PC-9 (cell line): Measurements from ENCODE around the gene LAMTOR2. TPM values are rescaled to one million over a fixed set of nuclear protein-coding genes. Genes with fewer than 3 reads are reported as not detected.

Experiments used
- BruUV-seq: library from RNA; stranded (reverse); fragments of 400-500 nt; replicated peaks from 2 replicates; lab custom pipeline; 2021; lab: Mats Ljungman, UMichigan
- CTCF ChIA-PET: fragments of 300-600 bp; sonication (Branson Sonifier 250); formaldehyde crosslinking; loops from one replicate; lab custom pipeline; 2022; ENCODE audit warnings: antibody characterized with exemption; lab: Charles Lee
- POLR2A ChIA-PET: fragments of 300-600 bp; sonication (Branson Sonifier 250); formaldehyde crosslinking; loops from one replicate; lab custom pipeline; 2022; ENCODE audit warnings: antibody characterized with exemption; ENCODE audit not compliant: unreplicated experiment; lab: Charles Lee
- DNase-seq, 2 experiments: peaks; one replicate each; pipeline versions ENCODE4 v3.0.0 to v3.0.0-alpha.2; 2015 to 2022; ENCODE audit warnings: mixed read lengths in 1 of 2
- H2AFZ ChIP-seq: fragments of 200-600 bp; sonication (generic); 2 replicates; pipeline ENCODE4 v1.8.1; 2017; ENCODE audit warnings: antibody characterized with exemption
- H3F3A ChIP-seq: fragments of 200-600 bp; sonication (generic); 2 replicates; pipeline ENCODE4 v1.8.1; 2017; ENCODE audit warnings: antibody characterized with exemption, mild to moderate bottlenecking, low read depth; ENCODE audit not compliant: insufficient read depth
- H3K27ac ChIP-seq: fragments of 200-600 bp; sonication (generic); 2 replicates; pipeline ENCODE4 v1.6.1; 2016; ENCODE audit warnings: mixed run types
- H3K27me3 ChIP-seq: fragments of 200-600 bp; sonication (generic); 2 replicates; pipeline ENCODE4 v1.6.1; 2016; ENCODE audit warnings: low read depth, mixed run types; ENCODE audit not compliant: insufficient read depth
- H3K36me3 ChIP-seq: fragments of 200-600 bp; sonication (generic); 2 replicates; pipeline ENCODE4 v1.6.1; 2016; ENCODE audit warnings: low read depth, mixed run types
- H3K4me1 ChIP-seq: fragments of 200-600 bp; sonication (generic); replicated peaks from 2 replicates; pipeline ENCODE4 v1.6.1; 2016; ENCODE audit warnings: mixed run types; ENCODE audit not compliant: insufficient read depth
- H3K4me2 ChIP-seq: fragments of 200-600 bp; sonication (generic); 2 replicates; pipeline ENCODE4 v1.6.1; 2017; ENCODE audit warnings: mixed run types
- H3K4me3 ChIP-seq: fragments of 200-600 bp; sonication (generic); 2 replicates; pipeline ENCODE4 v1.6.1; 2016; ENCODE audit warnings: mixed run types
- H3K79me2 ChIP-seq: fragments of 200-600 bp; sonication (generic); 2 replicates; pipeline ENCODE4 v1.6.1; 2017; ENCODE audit warnings: low read depth, mixed run types
- H3K9me2 ChIP-seq: fragments of 200-600 bp; sonication (generic); 2 replicates; pipeline ENCODE4 v1.8.1; 2017; ENCODE audit warnings: mild to moderate bottlenecking; ENCODE audit not compliant: insufficient read depth
- H3K9me3 ChIP-seq: fragments of 200-600 bp; sonication (generic); 2 replicates; pipeline ENCODE4 v1.8.1; 2016; ENCODE audit warnings: low read depth; ENCODE audit not compliant: insufficient read depth
- H4K20me1 ChIP-seq: fragments of 200-600 bp; sonication (generic); 2 replicates; pipeline ENCODE4 v1.8.1; 2017; ENCODE audit not compliant: insufficient read depth
- EZH2 ChIP-seq: fragments of 200-600 bp; sonication (generic); IDR thresholded peaks from 2 replicates; pipeline ENCODE4 v1.8.0; 2017; ENCODE audit warnings: antibody characterized with exemption, low read depth
- intact Hi-C: fragments of 100-400 bp; cut with micrococcal nuclease; formaldehyde crosslinking; loops from one replicate; pipeline ENCODE4 v1.10.0; 2022; ENCODE audit not compliant: unreplicated experiment
- total RNA-seq: library from RNA; stranded (reverse); gene quantifications from 2 replicates; pipeline ENCODE4 v1.2.3, GENCODE V29; 2021
- TF ChIP-seq, protein P1 (sequence below): fragments of 200-600 bp; sonication (generic); conservative IDR thresholded peaks from 2 replicates; pipeline ENCODE4 v1.6.1; 2017; ENCODE audit warnings: mixed run types, antibody characterized with exemption, mild to moderate bottlenecking, moderate library complexity

Gene LAMTOR2
- total RNA-seq, 1 experiment from 2014 or later, result 76.8 TPM

DNA sequence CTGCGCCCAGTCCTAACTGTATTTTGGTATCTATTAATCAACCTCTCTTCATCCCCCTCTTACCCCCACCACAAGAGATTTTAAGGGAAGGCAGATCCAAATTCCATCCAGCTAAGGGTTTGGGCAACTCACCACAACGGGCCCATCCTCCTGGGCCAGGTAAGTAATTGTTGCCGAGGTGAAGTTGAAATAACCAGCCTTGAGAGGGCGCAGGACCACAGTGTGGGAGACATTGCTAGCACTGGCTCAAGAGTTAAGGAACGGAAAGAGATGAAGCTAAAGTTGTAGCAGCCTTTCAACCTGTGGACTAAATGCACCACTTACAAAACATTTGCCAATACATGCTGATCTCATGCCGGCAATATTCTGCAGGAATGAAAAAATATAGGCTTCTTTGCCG lies 39.8 kb upstream of the LAMTOR2 start:
- CTCF ChIA-PET, result no interaction called here
- H3K79me2 ChIP-seq, result peaks cover 31% of the 10 kb centered on the region
- POLR2A ChIA-PET, result no interaction called here

GRCh38 chr1:156019946-156020292 lies 34.7 kb upstream of the LAMTOR2 start:
- peaks cover 34% of the 10 kb centered on the region for H3K79me2 ChIP-seq
- H2AFZ ChIP-seq, result peak overlapping the region; percentile 29; the same call in 1 of the 2 replicates

More for the DNA sequence above, 39.8 kb upstream of the LAMTOR2 start:
- DNase-seq, result no peak
- H4K20me1 ChIP-seq, result peaks cover 19% of the 10 kb centered on the region
- peaks cover 9% of the 10 kb centered on the region for H3K4me1 ChIP-seq
- no peak overlapping the region for H3K4me2 ChIP-seq
- H3K36me3 ChIP-seq, result peaks cover 78% of the 10 kb centered on the region
- no TSS peak for BruUV-seq
- intact Hi-C loops, result no loop called here
- H3F3A ChIP-seq, result peaks cover 34% of the 10 kb centered on the region; the same call in 1 of the 2 replicates
- H3K9me3 ChIP-seq, result no peaks in the 10 kb centered on the region
- no peaks in the 10 kb centered on the region for H3K27me3 ChIP-seq
- H3K4me3 ChIP-seq, result no peak overlapping the region
- no peaks in the 10 kb centered on the region for H3K9me2 ChIP-seq
- no peak overlapping the region for H3K27ac ChIP-seq
- TF ChIP-seq, protein P1, sequence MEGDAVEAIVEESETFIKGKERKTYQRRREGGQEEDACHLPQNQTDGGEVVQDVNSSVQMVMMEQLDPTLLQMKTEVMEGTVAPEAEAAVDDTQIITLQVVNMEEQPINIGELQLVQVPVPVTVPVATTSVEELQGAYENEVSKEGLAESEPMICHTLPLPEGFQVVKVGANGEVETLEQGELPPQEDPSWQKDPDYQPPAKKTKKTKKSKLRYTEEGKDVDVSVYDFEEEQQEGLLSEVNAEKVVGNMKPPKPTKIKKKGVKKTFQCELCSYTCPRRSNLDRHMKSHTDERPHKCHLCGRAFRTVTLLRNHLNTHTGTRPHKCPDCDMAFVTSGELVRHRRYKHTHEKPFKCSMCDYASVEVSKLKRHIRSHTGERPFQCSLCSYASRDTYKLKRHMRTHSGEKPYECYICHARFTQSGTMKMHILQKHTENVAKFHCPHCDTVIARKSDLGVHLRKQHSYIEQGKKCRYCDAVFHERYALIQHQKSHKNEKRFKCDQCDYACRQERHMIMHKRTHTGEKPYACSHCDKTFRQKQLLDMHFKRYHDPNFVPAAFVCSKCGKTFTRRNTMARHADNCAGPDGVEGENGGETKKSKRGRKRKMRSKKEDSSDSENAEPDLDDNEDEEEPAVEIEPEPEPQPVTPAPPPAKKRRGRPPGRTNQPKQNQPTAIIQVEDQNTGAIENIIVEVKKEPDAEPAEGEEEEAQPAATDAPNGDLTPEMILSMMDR, result no peak
- no peak overlapping the region for H2AFZ ChIP-seq

DNA sequence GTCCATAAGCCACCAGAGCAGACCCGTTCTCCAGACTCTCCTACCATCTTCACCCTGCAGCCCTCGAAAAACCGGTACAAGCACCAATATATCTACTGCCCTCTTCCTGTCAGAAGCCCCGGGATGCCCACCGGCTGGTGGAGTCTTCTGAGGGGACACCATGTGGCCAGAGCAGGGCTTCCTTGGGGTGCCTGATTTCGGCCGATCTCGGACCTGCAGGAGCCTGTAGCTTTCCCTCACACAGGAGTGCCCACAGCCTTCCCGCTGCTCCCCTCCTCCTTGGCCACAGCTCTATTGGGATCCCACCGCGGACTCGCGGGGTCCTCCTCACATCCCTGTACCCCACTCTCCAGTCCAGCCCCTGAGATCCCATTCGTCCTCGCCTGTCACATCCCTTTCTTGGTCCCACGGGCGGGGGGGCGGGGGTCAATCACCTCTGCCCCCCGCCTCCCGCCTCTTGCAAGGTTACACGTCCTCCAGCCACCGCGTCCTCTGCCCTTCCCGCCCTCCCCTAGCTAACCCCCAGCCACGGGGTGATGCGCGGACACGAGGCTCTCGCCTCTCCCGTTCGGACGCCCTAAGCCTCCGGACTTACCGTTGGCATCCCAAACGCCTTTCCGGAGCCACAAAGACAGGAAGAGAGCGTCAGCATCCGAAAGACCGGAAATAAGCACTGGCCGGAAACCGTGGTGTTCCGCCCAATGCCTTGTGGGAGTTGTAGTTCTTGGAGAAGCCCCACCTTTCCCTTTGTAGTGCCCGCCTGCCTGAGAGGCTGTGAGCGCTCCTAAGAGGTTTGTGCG lies 34.1 kb upstream of the LAMTOR2 start, which contains the start of gene SSR2:
Gene SSR2, minus strand, starts transcription at position 659 of the 800 bp plus-strand sequence. CDS start 784 bp downstream, outside the sequence.
- no TSS peak for BruUV-seq
- TF ChIP-seq EZH2, result no peak
- TF ChIP-seq, protein P1, result no peak
- peaks cover 11% of the 10 kb centered on the region for H3K4me1 ChIP-seq
- H3K36me3 ChIP-seq, result peaks cover 30% of the 10 kb centered on the region
- no peaks in the 10 kb centered on the region for H3K9me3 ChIP-seq
- intact Hi-C loops, result no loop called here
- peak; percentile 78 to 87 for DNase-seq
- H3F3A ChIP-seq, result peaks cover 10% of the 10 kb centered on the region; the same call in 1 of the 2 replicates
- H3K27me3 ChIP-seq, result no peaks in the 10 kb centered on the region
- H3K27ac ChIP-seq, result no peak within 1 kb of the TSS
- ChIA-PET POLR2A (no interaction called here), CTCF (interaction anchor here (0.6 kb wide), 2 partner anchors 39 to 369 kb away, joined by 3 to 14 read pairs; no protein-coding TSS in a partner anchor)
- no peaks in the 10 kb centered on the region for H3K9me2 ChIP-seq
- H3K4me2 ChIP-seq, result peak within 1 kb of the TSS; percentile 99
- peaks cover 20% of the 10 kb centered on the region for H4K20me1 ChIP-seq
- peak within 1 kb of the TSS; percentile 95 for H3K4me3 ChIP-seq
- H3K79me2 ChIP-seq, result peaks cover 34% of the 10 kb centered on the region
- peak within 1 kb of the TSS; percentile 49 for H2AFZ ChIP-seq

More at GRCh38 chr1:156019946-156020292, 34.7 kb upstream of the LAMTOR2 start:
- no peak for DNase-seq
- peaks cover 10% of the 10 kb centered on the region; the same call in 1 of the 2 replicates for H3F3A ChIP-seq
- peak overlapping the region; percentile 99 for H3K4me2 ChIP-seq
- peaks cover 11% of the 10 kb centered on the region for H3K4me1 ChIP-seq
- BruUV-seq, result no TSS peak
- H3K27me3 ChIP-seq, result no peaks in the 10 kb centered on the region
- H3K27ac ChIP-seq, result no peak overlapping the region
- no peaks in the 10 kb centered on the region for H3K9me3 ChIP-seq
- H3K9me2 ChIP-seq, result no peaks in the 10 kb centered on the region
- peaks cover 20% of the 10 kb centered on the region for H4K20me1 ChIP-seq
- CTCF ChIA-PET, result interaction anchor here (0.6 kb wide), 2 partner anchors 39 to 369 kb away, joined by 3 to 14 read pairs; no protein-coding TSS in a partner anchor
- intact Hi-C loops, result no loop called here
- POLR2A ChIA-PET, result no interaction called here
- peaks cover 33% of the 10 kb centered on the region for H3K36me3 ChIP-seq
- TF ChIP-seq EZH2, result no peak
- TF ChIP-seq, protein P1, result no peak
- peak overlapping the region; percentile 95 for H3K4me3 ChIP-seq
